Panc1 (cell line): ENCODE measurements around the gene CHST11. TPM values are rescaled to one million over a fixed set of nuclear protein-coding genes. Genes with fewer than 3 reads are reported as not detected.

Experiments used
- ATAC-seq: fragments of 200-7000 bp; cut with Tn5 transposase; 2 replicates; pipeline ENCODE4 v1.9.1; 2020; ENCODE audit warnings: mild to moderate bottlenecking, moderate library complexity
- BruUV-seq: library from RNA; stranded (reverse); fragments of 400-500 nt; replicated peaks from 2 replicates; lab custom pipeline; 2021; lab: Mats Ljungman, UMichigan
- CTCF ChIA-PET: fragments of 300-600 bp; sonication (Branson Sonifier 250); formaldehyde crosslinking; loops from one replicate; lab custom pipeline; 2022; ENCODE audit warnings: antibody characterized with exemption; lab: Charles Lee
- POLR2A ChIA-PET: fragments of 300-600 bp; sonication (Branson Sonifier 250); formaldehyde crosslinking; loops from one replicate; lab custom pipeline; 2022; ENCODE audit warnings: antibody characterized with exemption; lab: Charles Lee
- DNase-seq: peaks from one replicate; pipeline ENCODE4 v3.0.0-alpha.2; 2010; ENCODE audit warnings: low read depth, low spot score
- H3K27ac ChIP-seq: 2 replicates; pipeline ENCODE4 v1.5.1; 2011; ENCODE audit warnings: mild to moderate bottlenecking, low read length, inconsistent platforms
- H3K27me3 ChIP-seq: fragments of 200-500 bp; sonication (Bioruptor generic); 2 replicates; pipeline ENCODE4 v1.6.0; 2014; ENCODE audit warnings: low read length, inconsistent platforms; ENCODE audit not compliant: control insufficient read depth, insufficient read depth
- H3K36me3 ChIP-seq: fragments of 200-500 bp; sonication (Bioruptor generic); 2 replicates; pipeline ENCODE4 v1.5.1; 2014; ENCODE audit warnings: inconsistent platforms, mild to moderate bottlenecking, low read length, moderate library complexity; ENCODE audit not compliant: control insufficient read depth, insufficient read depth
- H3K4me1 ChIP-seq: 2 replicates; pipeline ENCODE4 v1.5.1; 2011; ENCODE audit warnings: inconsistent platforms, mild to moderate bottlenecking, low read length, moderate library complexity; ENCODE audit not compliant: control insufficient read depth, insufficient read depth
- H3K4me3 ChIP-seq, 2 experiments: 2 replicates each; pipeline ENCODE4 v1.5.1; 2011 to 2012; ENCODE audit warnings: low read depth in 2 of 2, low read length in 2 of 2, mild to moderate bottlenecking in 2 of 2, inconsistent platforms in 1 of 2, moderate library complexity in 1 of 2
- H3K9me3 ChIP-seq: fragments of 200-500 bp; sonication (Bioruptor generic); 2 replicates; pipeline ENCODE4 v1.5.1; 2014; ENCODE audit warnings: low read depth, mild to moderate bottlenecking, inconsistent platforms, low read length, moderate library complexity; ENCODE audit not compliant: control insufficient read depth, insufficient read depth
- POLR2AphosphoS5 ChIP-seq: IDR thresholded peaks from 2 replicates; pipeline ENCODE4 v1.6.1; 2012; ENCODE audit warnings: mild to moderate bottlenecking, low read depth, low read length, moderate library complexity
- REST ChIP-seq, 2 experiments: IDR thresholded peaks; 2 replicates each; pipeline ENCODE4 v1.6.1; 2011 to 2012; ENCODE audit warnings: low read depth in 2 of 2, control low read depth in 1 of 2, low read length in 1 of 2, mild to moderate bottlenecking in 1 of 2, moderate library complexity in 1 of 2; ENCODE audit not compliant: insufficient read depth in 1 of 2
- SIN3A ChIP-seq: IDR thresholded peaks from 2 replicates; pipeline ENCODE4 v1.6.1; 2012; ENCODE audit warnings: low read depth, mild to moderate bottlenecking, low read length, moderate library complexity, borderline replicate concordance; ENCODE audit not compliant: insufficient read depth
- TCF7L2 ChIP-seq: IDR thresholded peaks from 2 replicates; pipeline ENCODE4 v1.6.1; 2011; ENCODE audit warnings: mild to moderate bottlenecking, low read depth, low read length, inconsistent platforms
- in situ Hi-C: cut with HindIII; loops from 2 replicates; pipeline ENCODE4 v1.10.0; 2016; ENCODE audit warnings: low sequenced_read_pairs, low pct_unique_long_range_greater_than_20kb
- intact Hi-C: fragments of 100-400 bp; cut with micrococcal nuclease; formaldehyde crosslinking; loops from one replicate; pipeline ENCODE4 v1.10.0; 2022; ENCODE audit not compliant: unreplicated experiment
- total RNA-seq: library from RNA; stranded (reverse); gene quantifications from one replicate; pipeline ENCODE4 v1.2.1, GENCODE V29; 2021; ENCODE audit not compliant: unreplicated experiment
- TF ChIP-seq, protein P1 (sequence below): fragments of 450-650 bp; IDR thresholded peaks from 2 replicates; pipeline ENCODE4 v1.5.1; 2017; ENCODE audit warnings: mild to moderate bottlenecking

The CHST11 gene
- total RNA-seq, 1 experiment from 2014 or later: 11.4 TPM

DNA sequence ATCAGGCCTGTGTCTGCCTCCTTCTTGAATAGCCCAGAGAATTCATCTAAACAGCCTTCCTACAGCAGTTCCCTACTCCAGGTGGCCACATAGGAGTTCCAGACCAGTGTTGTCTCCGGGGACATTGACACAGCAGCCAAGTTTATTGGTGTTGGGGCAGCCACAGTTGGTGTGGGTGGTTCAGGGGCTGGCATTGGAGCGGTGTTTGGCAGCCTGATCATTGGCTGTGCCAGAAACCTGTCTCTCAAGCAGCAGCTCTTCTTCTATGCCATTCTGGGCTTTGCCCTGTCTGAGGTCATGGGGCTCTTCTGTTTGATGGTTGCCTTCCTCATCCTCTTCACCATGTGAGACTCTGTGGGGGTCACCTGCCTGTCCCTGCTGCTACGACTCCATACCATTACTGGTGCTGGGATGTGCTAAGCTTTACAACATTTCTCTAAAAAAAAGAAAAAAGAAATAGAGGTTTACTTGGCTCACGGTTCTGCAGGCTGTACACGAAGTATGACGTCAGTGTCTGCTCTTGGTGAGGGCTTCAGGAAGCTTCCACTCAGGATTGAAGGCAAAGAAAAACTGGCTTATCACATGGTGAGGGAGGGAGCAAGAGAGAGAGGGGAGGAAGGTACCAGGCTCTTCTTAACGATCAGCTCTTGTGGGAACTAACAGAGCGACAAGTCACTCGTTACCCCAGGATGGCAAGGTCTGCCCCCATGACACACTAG, 57.5 kb downstream of the CHST11 start:
- H3K27ac ChIP-seq: no peak overlapping the region
- intact Hi-C loops: no loop called here
- no peaks in the 10 kb centered on the region for H3K9me3 ChIP-seq
- DNase-seq (no peak), ATAC-seq (no peak)
- ChIA-PET POLR2A (no interaction called here), CTCF (no interaction called here)
- in situ Hi-C loops: no loop called here
- BruUV-seq: no TSS peak
- no peaks in the 10 kb centered on the region for H3K36me3 ChIP-seq
- H3K27me3 ChIP-seq: no peaks in the 10 kb centered on the region
- H3K4me1 ChIP-seq: no peaks in the 10 kb centered on the region
- H3K4me3 ChIP-seq: no peak overlapping the region
- TF ChIP-seq REST (IDR thresholded peaks at IDR 0.05; ENCODE audit: insufficient read depth in 1 of 2, low read depth in 2 of 2, low read length in 1 of 2): no peak
- no peak for TF ChIP-seq SIN3A
- no peak for TF ChIP-seq POLR2AphosphoS5
- TF ChIP-seq TCF7L2: no peak
- TF ChIP-seq, protein P1, sequence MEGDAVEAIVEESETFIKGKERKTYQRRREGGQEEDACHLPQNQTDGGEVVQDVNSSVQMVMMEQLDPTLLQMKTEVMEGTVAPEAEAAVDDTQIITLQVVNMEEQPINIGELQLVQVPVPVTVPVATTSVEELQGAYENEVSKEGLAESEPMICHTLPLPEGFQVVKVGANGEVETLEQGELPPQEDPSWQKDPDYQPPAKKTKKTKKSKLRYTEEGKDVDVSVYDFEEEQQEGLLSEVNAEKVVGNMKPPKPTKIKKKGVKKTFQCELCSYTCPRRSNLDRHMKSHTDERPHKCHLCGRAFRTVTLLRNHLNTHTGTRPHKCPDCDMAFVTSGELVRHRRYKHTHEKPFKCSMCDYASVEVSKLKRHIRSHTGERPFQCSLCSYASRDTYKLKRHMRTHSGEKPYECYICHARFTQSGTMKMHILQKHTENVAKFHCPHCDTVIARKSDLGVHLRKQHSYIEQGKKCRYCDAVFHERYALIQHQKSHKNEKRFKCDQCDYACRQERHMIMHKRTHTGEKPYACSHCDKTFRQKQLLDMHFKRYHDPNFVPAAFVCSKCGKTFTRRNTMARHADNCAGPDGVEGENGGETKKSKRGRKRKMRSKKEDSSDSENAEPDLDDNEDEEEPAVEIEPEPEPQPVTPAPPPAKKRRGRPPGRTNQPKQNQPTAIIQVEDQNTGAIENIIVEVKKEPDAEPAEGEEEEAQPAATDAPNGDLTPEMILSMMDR: no peak

GRCh38 chr12:104515899-104516298, 59.2 kb downstream of the CHST11 start:
- in situ Hi-C loops (no loop called here), intact Hi-C loops (no loop called here)
- ATAC-seq (no peak), DNase-seq (no peak)
- no peak overlapping the region for H3K4me3 ChIP-seq
- H3K4me1 ChIP-seq: no peaks in the 10 kb centered on the region
- no peak overlapping the region for H3K27ac ChIP-seq
- ChIA-PET POLR2A (no interaction called here), CTCF (no interaction called here)
- no peaks in the 10 kb centered on the region for H3K9me3 ChIP-seq
- no peaks in the 10 kb centered on the region for H3K27me3 ChIP-seq
- no peaks in the 10 kb centered on the region for H3K36me3 ChIP-seq
- BruUV-seq: no TSS peak
- no peak for TF ChIP-seq REST (IDR thresholded peaks at IDR 0.05; ENCODE audit: insufficient read depth in 1 of 2, low read depth in 2 of 2, low read length in 1 of 2)
- no peak for TF ChIP-seq SIN3A
- TF ChIP-seq TCF7L2: no peak
- no peak for TF ChIP-seq POLR2AphosphoS5
